Activated CD4-positive, CD25-positive, alpha-beta regulatory T cell treated with anti-CD3 and anti-CD28 coated beads, Interleukin-2, amount 50 U/mL, for 24 hours (primary cell): ENCODE measurements around the gene PRDX1.
"Not testable (repeated sequence)": the region's sequence is repeated elsewhere in the genome, so short reads cannot be mapped to it uniquely, and the experiment has no call there.

Experiments used
- ATAC-seq, 2 donors: fragments of 150-1000 bp; cut with Tn5 transposase; one replicate each; pipeline ENCODE4 v1.10.0; 2021; ENCODE audit warnings: mild to moderate bottlenecking in 1 of 2, moderate library complexity in 1 of 2

The PRDX1 gene

GRCh38 chr1:45503462-45504360 is 18.0 kb downstream of the PRDX1 start:
- ATAC-seq: no peak

DNA sequence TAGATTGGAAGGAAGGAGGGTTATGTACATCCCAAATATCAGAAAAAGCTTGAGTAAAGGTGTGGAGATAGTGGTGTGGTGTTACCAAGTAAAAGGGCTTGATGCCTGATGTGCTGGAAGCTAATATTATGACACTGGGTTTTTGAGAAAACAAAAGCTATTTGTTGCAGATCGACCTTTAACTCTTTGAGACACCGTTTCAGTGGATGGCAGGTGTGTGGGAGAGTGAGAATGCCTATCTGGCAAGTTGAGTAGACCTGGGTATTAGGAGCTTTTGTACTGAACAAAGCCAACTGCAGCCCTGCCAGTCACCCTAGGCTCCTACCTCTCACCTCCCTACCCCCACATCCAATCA is 20.2 kb downstream of the PRDX1 start:
- no peak for ATAC-seq

- no peak for ATAC-seq
Measured at GRCh38 chr1:45499415-45499769, 22.3 kb downstream of the PRDX1 start.

DNA sequence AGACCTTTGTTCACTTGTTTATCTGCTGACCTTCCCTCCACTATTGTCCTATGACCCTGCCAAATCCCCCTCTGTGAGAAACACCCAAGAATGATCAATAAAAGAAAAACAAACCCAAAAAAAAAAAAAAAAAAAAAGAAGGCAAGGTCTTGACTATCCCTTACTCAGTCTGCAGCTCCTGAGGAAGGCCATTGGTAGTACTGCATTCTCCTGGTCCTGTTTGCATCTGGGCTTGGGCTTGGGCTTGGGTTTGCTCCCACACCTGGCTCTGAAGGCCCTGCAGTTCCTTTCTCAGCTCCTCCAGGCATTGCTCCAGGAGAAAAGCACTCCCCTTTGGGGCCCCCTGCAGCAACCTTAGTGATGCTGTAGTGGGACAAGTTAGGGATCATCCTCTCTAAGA is 23.4 kb downstream of the PRDX1 start:
- ATAC-seq: no peak

- no peak for ATAC-seq
Measured at GRCh38 chr1:45493116-45493697, 28.5 kb downstream of the PRDX1 start.

DNA sequence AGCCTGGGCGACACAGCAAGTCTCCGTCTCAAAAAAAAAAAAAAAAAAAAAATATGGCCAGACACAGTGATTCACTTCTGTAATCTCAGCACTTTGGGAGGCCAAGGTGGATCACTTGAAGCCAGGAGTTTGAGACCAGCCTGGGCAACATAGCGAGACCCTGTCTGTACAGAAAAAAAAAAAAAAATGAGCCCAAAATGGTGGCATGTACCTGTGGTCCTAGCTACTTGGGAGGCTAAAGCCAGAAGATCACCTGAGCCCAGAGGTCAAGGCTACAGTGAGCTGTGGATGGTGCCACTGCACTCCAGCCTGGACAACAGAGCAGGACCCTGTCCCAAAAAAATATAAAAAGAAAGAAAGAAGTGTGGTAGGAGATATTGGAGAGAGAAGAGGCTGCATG is 29.0 kb downstream of the PRDX1 start:
- no peak for ATAC-seq

GRCh38 chr1:45491487-45492260 is 30.0 kb downstream of the PRDX1 start:
- ATAC-seq: no peak

GRCh38 chr1:45490626-45491486 is 30.8 kb downstream of the PRDX1 start, which contains the start of gene TESK2:
Gene TESK2, minus strand, starts transcription at chr1:45491163. Its CDS starts 33,378 bp downstream, at chr1:45457785.
- ATAC-seq: peak; percentile 91 to 93

DNA sequence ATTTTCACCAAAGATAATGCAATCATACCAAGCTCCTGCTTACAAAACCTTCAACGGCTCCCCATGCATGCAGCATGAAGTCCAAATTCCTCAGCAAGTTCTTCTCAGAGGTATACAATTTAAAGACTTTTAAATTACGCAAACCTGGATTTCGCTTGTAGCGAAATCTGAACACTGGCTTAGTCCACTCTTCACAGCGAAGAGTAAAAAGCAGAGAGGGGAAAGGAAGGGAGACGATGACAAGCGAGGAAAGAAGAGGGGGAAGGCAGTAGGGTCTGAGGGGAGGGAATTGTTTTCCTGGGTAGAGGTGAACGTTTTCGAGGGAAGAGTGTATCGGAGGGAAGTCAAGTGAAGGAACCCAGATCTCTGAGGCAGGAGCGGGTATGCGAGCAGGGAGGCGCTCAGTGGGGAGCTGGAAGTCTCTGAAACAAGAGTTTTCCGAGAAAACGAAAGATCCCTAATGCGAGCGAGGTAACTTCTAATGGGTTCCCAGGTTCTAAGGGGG is 31.5 kb downstream of the PRDX1 start:
- no peak for ATAC-seq

DNA sequence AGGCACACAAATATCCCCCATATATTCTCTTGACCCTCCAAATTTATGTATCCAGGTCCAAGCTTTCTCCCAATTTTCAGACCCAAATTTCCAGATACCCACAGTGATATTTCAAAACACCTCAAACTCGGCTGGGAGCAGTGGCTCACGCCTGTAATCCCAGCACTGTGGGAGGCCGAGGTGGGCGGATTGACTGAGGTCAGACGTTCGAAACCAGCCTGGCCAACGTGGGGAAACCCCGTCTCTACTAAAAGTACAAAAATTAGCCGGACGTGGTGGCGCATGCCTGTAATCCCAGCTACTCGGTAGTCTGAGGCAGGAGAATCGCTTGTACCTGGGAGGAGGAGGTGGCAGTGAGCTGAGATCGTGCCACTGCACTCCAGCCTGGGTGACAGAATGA is 32.3 kb downstream of the PRDX1 start:
- not testable (repeated sequence) for ATAC-seq

- ATAC-seq: no peak
Measured at GRCh38 chr1:45488666-45489377, 32.9 kb downstream of the PRDX1 start.

DNA sequence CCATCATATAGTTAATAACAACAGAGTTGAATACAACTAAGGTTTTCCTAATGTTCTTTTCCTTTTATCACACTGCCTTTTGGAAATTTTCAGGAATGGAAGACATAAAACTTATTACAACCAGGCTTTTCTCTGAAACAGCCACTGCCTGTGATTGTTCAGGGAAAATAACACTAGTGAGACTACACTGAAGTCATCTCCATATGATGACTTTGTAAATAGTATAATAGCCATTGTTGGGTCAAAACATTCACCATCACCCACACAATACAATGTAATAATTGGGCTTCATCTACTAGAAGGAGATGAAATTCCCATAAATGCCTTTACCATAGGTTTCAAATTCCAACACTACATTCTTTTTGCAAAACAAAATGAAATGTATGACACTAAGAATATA is 35.7 kb downstream of the PRDX1 start:
- no peak for ATAC-seq

- no peak for ATAC-seq
Measured at GRCh38 chr1:45479039-45479748, 42.5 kb downstream of the PRDX1 start.

- ATAC-seq: no peak
Measured at GRCh38 chr1:45478121-45478814, 43.4 kb downstream of the PRDX1 start.

- no peak for ATAC-seq
Measured at GRCh38 chr1:45477646-45478045, 44.0 kb downstream of the PRDX1 start.

- not testable (repeated sequence) for ATAC-seq
Measured at GRCh38 chr1:45474194-45474593, 47.5 kb downstream of the PRDX1 start.

DNA sequence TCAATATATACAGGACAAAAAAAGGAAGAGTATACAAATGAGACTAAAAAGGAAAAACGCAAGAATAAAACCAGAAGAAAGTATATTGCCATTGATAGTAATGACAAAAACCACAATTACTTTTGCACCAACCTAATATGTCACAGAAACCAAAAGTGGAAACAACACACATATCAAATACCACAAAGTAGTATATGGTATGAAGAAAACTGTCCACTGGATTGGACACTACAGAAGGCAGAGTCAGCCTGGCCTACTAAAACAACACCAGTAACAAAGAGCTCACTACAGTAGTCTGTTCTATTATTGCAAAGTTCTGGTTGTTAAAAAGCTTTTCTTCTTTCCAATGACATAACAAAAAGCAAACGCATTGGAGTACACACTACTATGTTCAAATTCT is 48.4 kb downstream of the PRDX1 start:
- ATAC-seq: no peak

- ATAC-seq: peak; percentile 63 to 73
Measured at GRCh38 chr1:45470306-45470798, 51.3 kb downstream of the PRDX1 start.

GRCh38 chr1:45467353-45467752 is 54.3 kb downstream of the PRDX1 start:
- not testable (repeated sequence) for ATAC-seq

- ATAC-seq: no peak
Measured at GRCh38 chr1:45465277-45465676, 56.4 kb downstream of the PRDX1 start.
